Loucy (cell line): ENCODE measurements around the gene RANBP17.
"Not testable (repeated sequence)": the region's sequence is repeated elsewhere in the genome, so short reads cannot be mapped to it uniquely, and the experiment has no call there.

ENCODE experiments used
- H2AFZ ChIP-seq: fragments of 200-600 bp; sonication (generic); 2 replicates; pipeline ENCODE4 v1.6.0; 2016; ENCODE audit warnings: antibody characterized with exemption, mild to moderate bottlenecking, low read length, moderate library complexity
- H3F3A ChIP-seq: fragments of 200-600 bp; 2 replicates; pipeline ENCODE4 v1.6.0; 2016; ENCODE audit warnings: antibody characterized with exemption, low read depth, mild to moderate bottlenecking
- H3K27me3 ChIP-seq: fragments of 200-600 bp; sonication (generic); 2 replicates; pipeline ENCODE4 v1.6.1; 2014; ENCODE audit warnings: low read length, mild to moderate bottlenecking; ENCODE audit not compliant: insufficient read depth, poor library complexity, severe bottlenecking
- H3K36me3 ChIP-seq: fragments of 200-600 bp; sonication (generic); 2 replicates; pipeline ENCODE4 v1.6.1; 2016; ENCODE audit warnings: low read length; ENCODE audit not compliant: insufficient read depth
- H3K4me1 ChIP-seq: fragments of 200-600 bp; sonication (generic); 2 replicates; pipeline ENCODE4 v1.5.1; 2014; ENCODE audit warnings: low read length, mild to moderate bottlenecking; ENCODE audit not compliant: insufficient read depth, poor library complexity, severe bottlenecking
- H3K4me2 ChIP-seq: fragments of 200-600 bp; sonication (generic); 2 replicates; pipeline ENCODE4 v1.6.0; 2014; ENCODE audit warnings: antibody characterized with exemption, low read length, low read depth, mild to moderate bottlenecking; ENCODE audit not compliant: poor library complexity, severe bottlenecking
- H3K4me3 ChIP-seq: fragments of 200-600 bp; sonication (generic); 2 replicates; pipeline ENCODE4 v1.5.1; 2014; ENCODE audit warnings: low read length, mild to moderate bottlenecking, mixed read lengths; ENCODE audit not compliant: poor library complexity, severe bottlenecking
- H3K79me2 ChIP-seq: fragments of 200-600 bp; sonication (generic); 2 replicates; pipeline ENCODE4 v1.6.1; 2014; ENCODE audit warnings: low read length; ENCODE audit not compliant: insufficient read depth
- H3K9ac ChIP-seq: fragments of 200-600 bp; sonication (generic); 2 replicates; pipeline ENCODE4 v1.6.0; 2014; ENCODE audit warnings: mild to moderate bottlenecking, low read depth, low read length, moderate library complexity; ENCODE audit not compliant: poor library complexity, severe bottlenecking
- H3K9me2 ChIP-seq: fragments of 200-600 bp; sonication (generic); replicated peaks from 2 replicates; pipeline ENCODE4 v1.6.1; 2016; ENCODE audit warnings: low read depth, low read length, mixed read lengths
- H3K9me3 ChIP-seq: fragments of 200-600 bp; sonication (generic); 2 replicates; pipeline ENCODE4 v1.6.1; 2014; ENCODE audit warnings: mild to moderate bottlenecking, antibody characterized with exemption, low read length, low read depth; ENCODE audit not compliant: insufficient read depth
- H4K20me1 ChIP-seq: fragments of 200-600 bp; sonication (generic); 2 replicates; pipeline ENCODE4 v1.6.0; 2014; ENCODE audit warnings: antibody characterized with exemption, low read length, mild to moderate bottlenecking; ENCODE audit not compliant: insufficient read depth, poor library complexity, severe bottlenecking
- EZH2phosphoT487 ChIP-seq: fragments of 200-600 bp; IDR thresholded peaks from 2 replicates; pipeline ENCODE4 v1.6.1; 2018; ENCODE audit warnings: antibody characterized with exemption, mild to moderate bottlenecking, moderate library complexity, borderline replicate concordance
- TF ChIP-seq, protein P1 (sequence below): fragments of 200-600 bp; sonication (generic); conservative IDR thresholded peaks from 2 replicates; pipeline ENCODE4 v1.5.1; 2014; ENCODE audit warnings: mild to moderate bottlenecking, antibody characterized with exemption, low read length

The RANBP17 gene

GRCh38 chr5:170865622-170866021 lies 3.8 kb downstream of the RANBP17 start:
- no peak overlapping the region for H3K9ac ChIP-seq
- no peaks in the 10 kb centered on the region for H4K20me1 ChIP-seq
- no peak overlapping the region for H3K4me3 ChIP-seq
- H3K36me3 ChIP-seq: no peaks in the 10 kb centered on the region
- no peaks in the 10 kb centered on the region for H3K27me3 ChIP-seq
- H3F3A ChIP-seq: no peaks in the 10 kb centered on the region
- no peaks in the 10 kb centered on the region for H3K4me1 ChIP-seq
- no peaks in the 10 kb centered on the region for H3K79me2 ChIP-seq
- no peak overlapping the region for H3K4me2 ChIP-seq
- H3K9me3 ChIP-seq: no peaks in the 10 kb centered on the region
- TF ChIP-seq, protein P1, sequence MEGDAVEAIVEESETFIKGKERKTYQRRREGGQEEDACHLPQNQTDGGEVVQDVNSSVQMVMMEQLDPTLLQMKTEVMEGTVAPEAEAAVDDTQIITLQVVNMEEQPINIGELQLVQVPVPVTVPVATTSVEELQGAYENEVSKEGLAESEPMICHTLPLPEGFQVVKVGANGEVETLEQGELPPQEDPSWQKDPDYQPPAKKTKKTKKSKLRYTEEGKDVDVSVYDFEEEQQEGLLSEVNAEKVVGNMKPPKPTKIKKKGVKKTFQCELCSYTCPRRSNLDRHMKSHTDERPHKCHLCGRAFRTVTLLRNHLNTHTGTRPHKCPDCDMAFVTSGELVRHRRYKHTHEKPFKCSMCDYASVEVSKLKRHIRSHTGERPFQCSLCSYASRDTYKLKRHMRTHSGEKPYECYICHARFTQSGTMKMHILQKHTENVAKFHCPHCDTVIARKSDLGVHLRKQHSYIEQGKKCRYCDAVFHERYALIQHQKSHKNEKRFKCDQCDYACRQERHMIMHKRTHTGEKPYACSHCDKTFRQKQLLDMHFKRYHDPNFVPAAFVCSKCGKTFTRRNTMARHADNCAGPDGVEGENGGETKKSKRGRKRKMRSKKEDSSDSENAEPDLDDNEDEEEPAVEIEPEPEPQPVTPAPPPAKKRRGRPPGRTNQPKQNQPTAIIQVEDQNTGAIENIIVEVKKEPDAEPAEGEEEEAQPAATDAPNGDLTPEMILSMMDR: no peak
- no peak for TF ChIP-seq EZH2phosphoT487
- H3K9me2 ChIP-seq: no peaks in the 10 kb centered on the region
- H2AFZ ChIP-seq: no peak overlapping the region

DNA sequence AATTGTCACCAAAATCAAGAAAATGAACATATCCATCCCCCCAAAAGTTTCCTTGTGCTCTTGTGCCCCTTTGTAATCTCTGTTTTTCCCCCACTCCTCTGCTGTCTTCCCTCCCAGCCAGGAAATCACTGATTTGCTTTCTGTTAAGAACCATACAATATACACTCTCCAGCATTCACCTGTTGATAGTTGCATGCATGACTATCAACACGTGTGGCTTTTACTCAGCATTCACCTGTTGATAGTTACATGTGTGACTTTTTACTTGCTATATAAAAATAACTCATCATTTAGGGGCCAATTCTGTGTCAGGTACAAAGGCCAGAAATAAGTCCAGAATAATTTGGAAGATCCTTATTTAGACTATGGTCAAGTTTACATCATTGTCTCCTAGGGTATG lies 6.0 kb downstream of the RANBP17 start:
- Histone ChIP-seq H3K4me2 (no peak overlapping the region), H3K79me2 (no peaks in the 10 kb centered on the region), H4K20me1 (no peaks in the 10 kb centered on the region), H3K9me2 (no peaks in the 10 kb centered on the region), H3K4me1 (no peaks in the 10 kb centered on the region), H3K9me3 (no peaks in the 10 kb centered on the region), H3F3A (no peaks in the 10 kb centered on the region), H2AFZ (no peak overlapping the region), H3K9ac (no peak overlapping the region), H3K27me3 (no peaks in the 10 kb centered on the region), H3K36me3 (no peaks in the 10 kb centered on the region), H3K4me3 (no peak overlapping the region)
- TF ChIP-seq, protein P1: no peak
- no peak for TF ChIP-seq EZH2phosphoT487

- not testable (repeated sequence) for H3K4me1 ChIP-seq, H3K9ac ChIP-seq, H3K27me3 ChIP-seq, H3K4me3 ChIP-seq, H2AFZ ChIP-seq, H3K9me3 ChIP-seq, H3K4me2 ChIP-seq, H3K36me3 ChIP-seq, H3K9me2 ChIP-seq, H4K20me1 ChIP-seq, H3K79me2 ChIP-seq, H3F3A ChIP-seq
Measured at GRCh38 chr5:170870390-170870789, 8.6 kb downstream of the RANBP17 start.

- TF ChIP-seq EZH2phosphoT487: no peak
- TF ChIP-seq, protein P1: no peak
- H3K9me3 ChIP-seq: no peaks in the 10 kb centered on the region
Measured at GRCh38 chr5:170874017-170874416, 12.2 kb downstream of the RANBP17 start.

More at GRCh38 chr5:170874017-170874416, 12.2 kb downstream of the RANBP17 start:
- no peak overlapping the region for H3K9ac ChIP-seq
- no peak overlapping the region for H2AFZ ChIP-seq
- no peak overlapping the region for H3K4me2 ChIP-seq
- no peaks in the 10 kb centered on the region for H3K36me3 ChIP-seq
- no peaks in the 10 kb centered on the region for H3K9me2 ChIP-seq
- H3K79me2 ChIP-seq: no peaks in the 10 kb centered on the region
- H3F3A ChIP-seq: no peaks in the 10 kb centered on the region
- H4K20me1 ChIP-seq: no peaks in the 10 kb centered on the region
- no peaks in the 10 kb centered on the region for H3K4me1 ChIP-seq
- no peak overlapping the region for H3K4me3 ChIP-seq
- H3K27me3 ChIP-seq: no peaks in the 10 kb centered on the region
